DLD1 (cell line): Measurements from ENCODE around the gene SLC2A13.
"Not testable (repeated sequence)": the region's sequence is repeated elsewhere in the genome, so short reads cannot be mapped to it uniquely, and the experiment has no call there.

Source experiments
- in situ Hi-C: cut with HindIII; loops from 2 replicates; pipeline ENCODE4 v1.10.0; 2017; ENCODE audit warnings: low sequenced_read_pairs

SLC2A13 gene

DNA sequence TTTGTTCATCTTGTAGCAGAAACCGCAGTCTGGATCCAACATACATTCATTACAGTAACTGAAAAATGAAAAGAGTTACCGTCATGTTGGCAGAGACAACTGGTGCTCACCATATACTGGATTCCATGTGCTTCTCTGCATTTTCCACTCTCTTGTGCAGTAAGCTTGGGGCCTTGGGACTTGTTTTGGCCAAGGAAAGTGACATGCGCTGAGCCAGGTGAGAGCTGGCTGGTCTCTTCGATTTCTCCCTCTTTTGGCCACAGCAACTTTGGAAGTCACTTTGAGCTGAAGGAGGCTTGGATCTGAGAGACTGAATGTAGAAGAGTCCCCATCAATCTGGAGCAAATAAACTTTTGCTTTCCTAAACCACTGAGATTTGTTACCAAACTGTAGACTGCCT, 275.7 kb downstream of the SLC2A13 start:
- in situ Hi-C loops = no loop called here

GRCh38 chr12:39824505-39825212, 281.2 kb downstream of the SLC2A13 start:
- in situ Hi-C loops = no loop called here

- in situ Hi-C loops = no loop called here
These were observed 289.2 kb downstream of the SLC2A13 start for GRCh38 chr12:39816671-39817185.

GRCh38 chr12:39815746-39816145, 290.1 kb downstream of the SLC2A13 start:
- in situ Hi-C loops = no loop called here

GRCh38 chr12:39814626-39815025, 291.3 kb downstream of the SLC2A13 start:
- in situ Hi-C loops = no loop called here

DNA sequence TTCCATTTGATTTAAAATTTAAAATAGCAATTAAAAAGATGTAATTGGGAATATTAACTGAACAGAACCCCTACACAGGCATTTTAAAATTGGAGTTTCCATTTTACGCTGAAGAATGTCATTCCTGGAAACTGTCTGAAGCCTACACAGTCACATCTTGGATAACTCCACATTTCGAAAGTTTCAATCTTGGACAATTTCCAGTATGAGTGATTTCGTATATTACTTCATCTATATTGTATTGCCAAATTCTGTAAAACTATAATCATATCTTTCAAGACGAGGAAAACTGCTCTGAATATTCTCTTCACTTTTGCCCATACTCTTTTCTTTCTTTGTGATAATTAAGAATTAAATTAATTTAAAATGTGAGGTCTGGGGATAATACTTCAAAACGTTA, 292.1 kb downstream of the SLC2A13 start:
- in situ Hi-C loops = no loop called here

GRCh38 chr12:39812456-39812855, 293.4 kb downstream of the SLC2A13 start:
- in situ Hi-C loops = not testable (repeated sequence)

GRCh38 chr12:39807043-39807442, 298.8 kb downstream of the SLC2A13 start:
- in situ Hi-C loops = no loop called here

DNA sequence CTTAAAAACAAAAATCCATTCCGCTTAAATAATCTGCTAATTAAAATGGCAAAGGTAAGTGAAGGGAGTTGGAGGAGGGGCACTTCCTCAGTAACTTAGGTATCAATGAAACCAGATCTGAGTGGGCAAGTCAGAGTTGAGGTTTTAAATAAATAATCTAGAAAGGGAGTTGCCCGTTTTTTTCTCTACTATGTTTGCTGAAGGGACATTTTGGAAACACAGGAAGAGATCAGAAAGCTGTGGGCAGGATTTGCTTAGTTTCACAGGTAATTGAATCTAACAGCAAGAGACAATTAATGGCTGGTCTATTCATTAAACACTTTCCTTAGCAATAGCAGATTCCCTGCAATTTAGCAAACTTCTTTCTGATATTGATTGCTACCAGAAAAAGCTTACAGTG, 300.2 kb downstream of the SLC2A13 start:
- in situ Hi-C loops = no loop called here

- in situ Hi-C loops = no loop called here
These were observed 301.0 kb downstream of the SLC2A13 start for GRCh38 chr12:39804898-39805297.

DNA sequence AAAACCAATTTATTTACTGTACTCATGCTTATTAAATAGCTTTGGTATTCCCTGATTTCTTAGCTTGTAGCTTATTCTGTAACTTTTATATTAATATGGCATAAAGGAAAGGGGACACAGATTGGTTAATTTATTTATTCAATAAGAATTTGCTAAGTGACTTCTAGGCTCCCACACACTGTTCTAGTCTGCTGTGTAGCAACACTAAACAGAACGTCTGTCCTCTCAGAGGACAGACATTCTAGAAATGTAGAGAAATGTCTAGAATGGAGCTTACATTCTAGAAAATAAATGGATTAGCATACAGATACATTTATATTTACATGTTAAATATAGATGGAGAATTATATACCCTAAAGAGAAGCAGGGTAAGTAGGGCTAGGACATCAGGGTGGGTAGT, 301.4 kb downstream of the SLC2A13 start:
- in situ Hi-C loops = no loop called here

- in situ Hi-C loops = no loop called here
These were observed 302.7 kb downstream of the SLC2A13 start for GRCh38 chr12:39803151-39803550.

- in situ Hi-C loops = no loop called here
These were observed 306.9 kb downstream of the SLC2A13 start for GRCh38 chr12:39798977-39799376.

DNA sequence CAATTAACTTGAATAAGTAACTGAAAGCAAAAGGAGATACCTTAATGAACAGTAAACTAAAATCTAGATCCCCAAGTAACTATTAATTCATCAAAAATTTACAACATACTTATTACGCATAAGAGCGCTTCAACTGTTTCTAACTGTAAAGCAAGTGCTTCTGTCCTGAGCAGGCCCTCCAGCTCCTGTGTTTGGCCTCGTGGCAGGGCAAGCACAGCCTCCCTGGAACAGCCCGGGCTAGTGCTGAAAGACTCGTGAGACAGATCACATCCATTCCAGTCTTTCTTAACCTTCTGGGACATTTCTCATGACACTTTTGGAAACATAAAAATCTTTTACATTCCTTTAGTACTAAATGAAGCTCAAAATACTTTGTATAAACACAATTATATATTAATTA, 307.5 kb downstream of the SLC2A13 start:
- in situ Hi-C loops = no loop called here

DNA sequence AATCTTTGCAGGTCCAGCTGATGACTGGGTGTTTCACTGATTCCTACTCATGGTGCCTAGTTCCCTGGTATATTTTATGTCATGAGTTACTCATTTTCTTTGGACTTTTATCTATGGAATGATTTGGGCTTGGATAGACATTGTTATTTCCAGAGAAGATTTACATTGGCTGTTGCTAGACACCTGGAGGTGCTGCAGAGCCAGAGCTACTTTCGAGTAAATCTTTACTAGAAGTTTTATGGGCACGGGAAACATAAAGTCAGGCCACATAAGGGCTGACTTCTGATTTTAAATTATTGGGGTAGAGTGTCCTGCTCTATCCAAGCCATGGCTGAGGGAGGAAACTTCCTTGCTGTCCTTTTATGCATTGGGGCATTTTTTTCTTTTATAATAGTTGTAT, 310.4 kb downstream of the SLC2A13 start:
- in situ Hi-C loops = no loop called here

- in situ Hi-C loops = no loop called here
These were observed 312.9 kb downstream of the SLC2A13 start for GRCh38 chr12:39792938-39793337.

DNA sequence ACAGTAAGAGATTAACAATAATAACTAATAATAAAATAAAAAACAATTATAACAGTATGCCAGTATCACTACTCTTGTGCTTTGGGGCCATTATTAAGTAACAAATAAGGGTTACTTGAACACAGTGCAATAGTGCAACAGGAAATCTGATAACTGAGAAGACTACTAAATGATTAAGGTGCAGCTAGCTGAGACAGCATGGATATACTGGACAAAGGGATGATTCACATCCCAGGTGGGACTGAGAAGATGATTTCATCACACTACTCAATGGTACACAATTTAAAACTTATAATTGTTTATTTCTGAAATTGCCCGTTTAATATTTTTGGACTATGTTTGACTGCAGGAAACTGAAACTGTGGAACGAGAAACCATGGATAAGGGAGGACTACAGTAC, 317.6 kb downstream of the SLC2A13 start:
- in situ Hi-C loops = no loop called here

GRCh38 chr12:39785814-39786213, 320.1 kb downstream of the SLC2A13 start:
- in situ Hi-C loops = not testable (repeated sequence)

- in situ Hi-C loops = no loop called here
These were observed 323.8 kb downstream of the SLC2A13 start for GRCh38 chr12:39782026-39782545.

GRCh38 chr12:39780913-39781446, 324.9 kb downstream of the SLC2A13 start:
- in situ Hi-C loops = no loop called here

GRCh38 chr12:39780411-39780912, 325.4 kb downstream of the SLC2A13 start:
- in situ Hi-C loops = no loop called here

DNA sequence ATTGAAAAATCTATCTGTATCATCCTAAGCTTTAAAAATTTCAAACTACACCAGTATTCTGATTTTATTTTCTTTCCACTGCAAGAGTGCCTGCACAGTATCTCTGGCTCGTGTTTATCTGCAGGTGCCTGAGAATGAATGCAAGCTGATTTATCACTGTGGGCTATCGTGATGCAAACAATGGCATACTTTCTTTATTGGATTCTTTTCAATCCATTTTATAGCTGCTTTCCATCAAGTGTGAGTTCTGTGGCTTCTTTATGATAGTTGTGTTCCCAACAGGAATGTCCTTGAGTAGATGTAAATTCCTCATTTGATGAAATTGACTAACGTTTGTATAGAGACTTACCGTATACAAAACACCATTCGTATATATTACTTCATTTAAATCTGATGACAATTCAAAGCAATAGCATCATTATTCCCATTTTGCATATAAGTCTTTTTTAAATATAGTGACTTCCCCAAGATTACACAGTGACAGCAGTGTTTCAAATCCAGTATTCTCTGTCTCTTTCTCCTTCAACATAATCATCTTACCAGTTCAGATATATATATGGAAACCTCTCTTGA, 326.0 kb downstream of the SLC2A13 start:
- in situ Hi-C loops = no loop called here
